Tibial nerve (tissue), 3 donors: ENCODE measurements around the gene NT5DC2.

ENCODE experiments used
- CTCF ChIP-seq, 5 experiments: fragments of 200-600 bp in 3 of 5; fragments of 450-650 bp in 2 of 5; sonication (generic) in 3 of 5; IDR thresholded peaks; one replicate each; pipeline ENCODE4 v1.5.1; 2016 to 2019; ENCODE audit warnings: antibody characterized with exemption in 5 of 5, mild to moderate bottlenecking in 3 of 5, moderate library complexity in 2 of 5
- POLR2A ChIP-seq, 2 donors: fragments of 450-650 bp; IDR thresholded peaks; one replicate each; pipeline ENCODE4 v1.6.1; 2017; ENCODE audit warnings: antibody characterized with exemption in 2 of 2, mild to moderate bottlenecking in 2 of 2, moderate library complexity in 2 of 2

- no peak for TF ChIP-seq CTCF (IDR thresholded peaks at IDR 0.05)
- no peak for TF ChIP-seq POLR2A (IDR thresholded peaks at IDR 0.05)
Observed at GRCh38 chr3:52512727-52513126, 20.9 kb downstream of the NT5DC2 start.
